ENCODE results near the gene TMEM59L.
A peak's percentile ranks its signal among the peaks of the same experiment; 100 is the strongest.
"Not testable (repeated sequence)": the region's sequence is repeated elsewhere in the genome, so short reads cannot be mapped to it uniquely, and the experiment has no call there.

The TMEM59L gene

GRCh38 chr19:18612772-18613588 lies at the start of gene TMEM59L:
Gene TMEM59L (plus strand): TSS chr19:18612870. CDS start chr19:18612959, 89 bp downstream.
- DNase-seq (ENCODE audit: low spot score): no peak

DNA sequence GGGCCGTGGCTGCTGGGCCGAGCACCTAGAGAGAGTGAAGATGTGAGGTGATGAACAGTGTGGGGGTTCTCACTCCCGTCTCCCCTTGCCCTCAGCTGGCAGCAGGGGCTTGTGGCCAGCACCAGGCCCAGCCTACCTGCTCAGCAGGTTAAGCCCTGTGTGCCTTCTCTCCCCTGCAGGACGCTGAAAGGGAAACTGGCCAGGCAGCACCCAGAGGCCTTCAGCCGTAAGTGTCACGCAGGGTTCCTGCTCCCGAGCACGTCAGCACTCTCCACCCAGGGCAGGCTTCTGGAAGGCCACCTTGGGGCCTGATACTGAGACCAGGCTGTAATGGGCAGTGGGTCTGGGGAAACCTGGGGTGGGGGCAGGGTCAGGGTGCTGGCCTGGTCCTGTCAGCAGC lies 45.7 kb upstream of the TMEM59L start:
- no peak for DNase-seq (ENCODE audit: low spot score)

DNA sequence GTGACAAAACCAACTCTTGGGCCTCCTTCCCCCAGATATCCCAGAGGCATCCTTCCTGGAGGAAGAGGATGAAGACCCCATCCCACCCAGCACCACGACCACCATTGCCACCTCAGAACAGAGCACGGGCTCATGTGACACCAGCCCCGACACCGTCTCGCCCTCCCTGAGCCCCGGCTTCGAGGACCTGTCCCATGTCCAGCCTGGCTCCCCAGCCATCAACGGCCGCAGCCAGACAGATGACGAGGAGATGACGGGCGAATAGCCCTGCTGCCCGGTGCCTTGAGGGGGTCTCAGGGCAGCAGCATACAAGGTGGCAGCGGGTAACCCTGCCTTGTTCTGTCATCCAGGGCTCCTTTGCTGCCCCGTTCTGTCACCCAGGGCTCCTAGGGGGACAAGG lies 44.3 kb upstream of the TMEM59L start:
- no peak for DNase-seq (ENCODE audit: low spot score)

GRCh38 chr19:18571564-18572344 lies 40.9 kb upstream of the TMEM59L start, which contains the start of gene UBA52:
Gene UBA52 (plus strand): TSS chr19:18571857. CDS start chr19:18573301, 1,444 bp downstream.
- DNase-seq (ENCODE audit: low spot score): peak; percentile 97

DNA sequence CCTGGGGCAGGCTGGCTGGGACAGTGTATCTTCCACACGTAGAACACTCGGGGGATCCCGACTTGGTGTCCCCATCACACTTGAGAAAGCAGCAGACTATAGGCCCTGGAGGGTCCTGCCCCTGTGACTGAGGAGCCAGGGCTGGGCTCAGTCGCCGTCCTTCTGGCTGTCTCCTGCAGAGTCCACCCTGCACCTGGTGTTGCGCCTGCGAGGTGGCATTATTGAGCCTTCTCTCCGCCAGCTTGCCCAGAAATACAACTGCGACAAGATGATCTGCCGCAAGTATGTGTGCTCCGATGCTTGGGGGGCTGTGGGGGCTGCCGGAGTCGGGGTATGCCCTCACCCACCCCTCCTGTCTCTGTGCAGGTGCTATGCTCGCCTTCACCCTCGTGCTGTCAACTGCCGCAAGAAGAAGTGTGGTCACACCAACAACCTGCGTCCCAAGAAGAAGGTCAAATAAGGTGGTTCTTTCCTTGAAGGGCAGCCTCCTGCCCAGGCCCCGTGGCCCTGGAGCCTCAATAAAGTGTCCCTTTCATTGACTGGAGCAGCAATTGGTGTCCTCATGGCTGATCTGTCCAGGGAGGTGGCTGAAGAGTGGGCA lies 37.9 kb upstream of the TMEM59L start:
- DNase-seq (ENCODE audit: low spot score): no peak

GRCh38 chr19:18576383-18576782 lies 36.3 kb upstream of the TMEM59L start:
- no peak for DNase-seq (ENCODE audit: low spot score)

- DNase-seq (ENCODE audit: low spot score): no peak
These were observed 35.2 kb upstream of the TMEM59L start for GRCh38 chr19:18577365-18577914.

- DNase-seq (ENCODE audit: low spot score): no peak
These were observed 32.4 kb upstream of the TMEM59L start for GRCh38 chr19:18580311-18580710.

GRCh38 chr19:18586306-18586705 lies 26.4 kb upstream of the TMEM59L start:
- DNase-seq (ENCODE audit: low spot score): peak; percentile 44

GRCh38 chr19:18587561-18587960 lies 25.1 kb upstream of the TMEM59L start:
- no peak for DNase-seq (ENCODE audit: low spot score)

DNA sequence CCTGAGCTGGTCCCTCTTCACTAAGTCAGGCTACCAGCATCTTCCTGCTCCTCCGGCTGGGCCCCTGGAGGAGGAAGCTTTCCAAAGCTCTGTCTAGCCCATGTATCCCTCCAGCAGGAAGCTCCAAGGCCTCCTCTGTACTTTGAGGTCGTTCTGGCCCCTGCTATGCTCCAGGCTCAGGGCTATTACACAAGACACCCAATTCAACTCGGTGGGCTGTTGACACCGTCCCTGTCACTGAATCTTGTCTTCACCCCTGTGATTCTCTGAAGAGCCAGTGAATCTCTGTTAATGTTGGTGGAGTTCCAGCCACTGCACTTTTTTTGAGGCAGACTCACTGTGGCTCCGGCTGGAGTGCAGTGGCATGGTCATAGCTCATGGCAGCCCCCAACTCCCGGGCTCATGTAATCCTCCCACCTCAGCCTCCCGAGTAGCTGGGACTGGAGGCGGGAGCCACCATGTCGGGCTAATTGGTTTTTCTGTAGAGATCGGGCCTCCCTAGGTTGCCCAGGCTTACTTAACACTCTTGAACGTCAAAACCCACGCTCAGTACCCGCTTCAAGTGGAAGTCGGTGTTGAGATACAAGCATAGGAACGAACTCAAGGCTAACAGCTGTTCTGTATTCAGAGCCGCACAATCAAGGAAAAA lies 24.6 kb upstream of the TMEM59L start:
- no peak for DNase-seq (ENCODE audit: low spot score)

GRCh38 chr19:18588611-18589379 lies 23.9 kb upstream of the TMEM59L start, which contains the start of gene REX1BD:
Gene REX1BD (plus strand): TSS chr19:18588798. CDS start chr19:18588802, 4 bp downstream.
- DNase-seq (ENCODE audit: low spot score): peak; percentile 87

DNA sequence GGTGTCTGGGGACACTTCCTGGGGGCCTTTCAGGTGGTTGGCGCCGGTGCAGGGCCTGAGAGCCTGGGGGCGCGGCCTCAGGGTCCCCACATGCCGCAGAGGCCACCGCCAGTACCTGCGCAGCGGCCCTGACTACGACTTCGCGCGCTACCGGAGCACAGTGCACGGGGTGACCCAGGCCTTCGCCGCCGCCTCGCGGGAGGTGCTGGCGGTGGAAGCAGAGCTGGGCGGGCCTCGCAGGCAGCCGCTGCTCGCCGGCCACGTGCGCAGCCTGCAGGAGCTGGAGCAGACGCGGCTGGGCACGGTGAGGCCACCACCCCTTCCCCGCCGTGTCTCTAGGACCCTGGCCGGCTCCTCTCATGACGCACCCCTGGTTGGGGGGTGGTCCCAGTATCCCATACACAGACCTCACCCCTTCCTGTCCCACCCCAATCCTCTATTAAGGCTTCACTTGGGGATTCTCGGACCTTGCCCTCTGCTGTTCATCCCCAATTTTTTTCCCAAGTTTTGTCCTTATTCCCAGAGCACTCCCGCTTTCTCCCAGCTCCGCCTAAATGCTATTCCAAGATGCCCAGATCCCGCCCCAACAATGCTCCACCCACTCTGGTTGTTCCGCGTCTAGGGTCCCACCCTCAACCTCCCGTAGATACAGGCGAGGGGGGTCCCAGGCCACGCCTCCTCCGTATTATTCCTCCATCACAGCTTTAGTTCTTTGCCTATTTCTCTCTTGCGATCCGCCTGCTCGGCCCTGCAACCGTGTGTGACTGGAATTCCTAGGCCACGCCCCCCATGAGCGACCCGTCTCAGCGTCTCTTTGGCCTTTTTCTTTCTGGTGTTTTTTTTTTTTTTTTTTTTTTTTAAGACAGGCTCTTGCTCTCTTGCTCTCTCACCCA lies 23.0 kb upstream of the TMEM59L start:
- DNase-seq (ENCODE audit: low spot score): peak; percentile 81

DNA sequence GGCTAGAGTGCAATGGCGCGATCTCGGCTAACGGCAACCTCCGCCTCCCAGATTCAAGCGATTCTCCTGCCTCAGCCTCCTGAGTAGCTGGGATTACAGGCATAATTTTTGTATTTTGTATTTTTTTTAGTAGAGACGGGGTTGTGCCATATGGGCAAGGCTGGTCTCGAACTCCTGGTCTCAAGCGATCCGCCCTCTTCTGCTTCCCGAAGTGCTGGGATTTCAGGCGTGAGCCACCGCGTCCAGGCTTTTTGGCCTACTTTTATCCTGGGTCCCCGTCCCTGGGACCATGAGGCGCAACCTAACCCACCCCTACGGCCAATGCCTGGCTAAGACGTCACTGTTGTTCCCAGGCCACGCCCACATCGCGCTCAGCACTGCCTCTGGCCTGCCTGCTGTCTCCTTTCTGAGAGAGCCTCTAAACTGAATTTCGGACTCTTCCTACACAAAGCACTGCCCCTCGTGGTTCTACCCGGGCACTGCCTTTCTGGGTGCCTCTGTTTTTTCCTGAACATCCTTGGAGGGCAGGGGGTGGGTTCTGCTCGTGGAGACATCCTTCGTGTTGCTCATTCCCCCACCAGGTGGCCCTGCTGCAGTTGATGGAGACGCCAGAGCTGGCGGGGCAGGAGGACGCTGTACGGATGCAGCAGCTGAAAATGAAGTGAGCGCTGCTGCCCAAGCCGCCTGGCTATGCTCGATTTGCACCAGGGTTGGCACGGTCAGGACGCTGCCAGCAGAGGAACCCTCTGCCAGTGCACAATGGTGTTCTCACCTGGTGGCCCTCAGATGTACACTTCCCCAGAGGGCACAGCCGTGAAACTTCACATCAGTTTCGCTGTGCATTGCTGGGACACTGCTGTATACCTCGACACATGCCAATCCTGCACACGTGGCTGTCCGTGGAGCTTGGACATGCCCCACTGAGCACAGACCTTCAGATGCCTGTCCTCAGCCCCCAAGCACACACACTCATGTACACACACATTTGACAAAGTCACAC lies 22.1 kb upstream of the TMEM59L start:
- DNase-seq (ENCODE audit: low spot score): peak; percentile 94

- no peak for DNase-seq (ENCODE audit: low spot score)
These were observed 20.8 kb upstream of the TMEM59L start for GRCh38 chr19:18591735-18592385.

GRCh38 chr19:18592732-18593131 lies 19.9 kb upstream of the TMEM59L start:
- not testable (repeated sequence) for DNase-seq (ENCODE audit: low spot score)

- peak; percentile 39 for DNase-seq (ENCODE audit: low spot score)
These were observed 19.1 kb upstream of the TMEM59L start for GRCh38 chr19:18593367-18594095.

Data from RKO (cell line).